HG03139 (cell line): ENCODE data around the gene PMEPA1.
"Not testable (repeated sequence)": the region's sequence is repeated elsewhere in the genome, so short reads cannot be mapped to it uniquely, and the experiment has no call there.

Source experiments
- ATAC-seq: cut with Tn5 transposase; IDR thresholded peaks from one replicate; pipeline ENCODE4 v1.9.1; 2021; ENCODE audit not compliant: unreplicated experiment

PMEPA1 gene

DNA sequence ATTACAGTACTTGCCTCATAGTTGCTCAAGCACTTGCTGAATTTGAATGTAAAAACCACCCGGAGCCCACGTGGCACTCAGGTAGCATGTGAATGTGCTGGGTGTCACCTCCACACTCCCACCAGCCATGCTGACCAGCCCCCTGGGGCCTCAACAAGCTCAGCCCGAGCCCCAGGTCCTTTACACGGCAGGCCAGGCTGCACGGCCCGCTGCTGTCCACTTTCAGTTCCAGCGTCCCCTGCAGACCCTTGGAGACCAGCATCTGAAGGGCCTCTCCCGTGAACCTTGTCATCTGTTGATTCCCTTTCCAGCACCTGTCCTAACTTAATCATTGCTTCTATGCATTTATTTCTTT, 56.3 kb downstream of the PMEPA1 start:
- no peak for ATAC-seq

- ATAC-seq: no peak
Observed at GRCh38 chr20:57652606-57653545, 56.9 kb downstream of the PMEPA1 start.

DNA sequence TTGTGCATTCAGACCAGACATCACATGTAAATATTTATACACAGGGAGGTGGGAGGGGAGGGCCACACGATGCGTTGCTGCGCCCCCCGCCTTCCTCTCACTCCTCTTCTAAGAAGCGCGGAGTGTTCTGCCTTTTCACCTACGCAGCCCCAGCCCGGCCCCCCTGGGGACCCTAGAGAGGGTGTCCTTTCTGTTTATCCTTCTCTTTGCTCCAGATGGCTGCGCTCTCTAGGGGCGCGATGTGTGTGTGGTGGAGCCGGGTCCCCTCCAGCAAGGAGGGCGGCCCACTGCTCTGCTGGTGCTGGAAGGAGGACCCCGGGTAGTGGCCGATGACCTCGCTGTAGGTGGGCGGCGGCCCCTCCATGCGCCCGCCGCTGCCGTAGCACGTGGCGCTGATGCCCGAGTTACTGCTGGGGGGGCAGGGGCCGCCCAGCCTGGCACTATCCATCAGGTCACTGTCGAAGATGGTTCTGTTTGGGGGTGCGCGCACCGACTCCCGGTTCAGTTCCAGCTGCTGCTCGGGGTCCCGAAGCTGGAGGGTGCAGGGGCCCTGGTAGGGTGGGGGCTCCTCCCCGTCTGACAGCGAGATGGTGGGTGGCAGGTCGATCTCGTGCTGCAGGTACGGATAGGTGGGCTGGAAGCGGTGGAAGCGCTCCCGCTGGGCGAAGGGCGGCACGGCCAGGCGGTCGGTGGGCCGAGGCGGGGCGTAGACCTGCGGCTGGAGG, 57.8 kb downstream of the PMEPA1 start:
- no peak for ATAC-seq

DNA sequence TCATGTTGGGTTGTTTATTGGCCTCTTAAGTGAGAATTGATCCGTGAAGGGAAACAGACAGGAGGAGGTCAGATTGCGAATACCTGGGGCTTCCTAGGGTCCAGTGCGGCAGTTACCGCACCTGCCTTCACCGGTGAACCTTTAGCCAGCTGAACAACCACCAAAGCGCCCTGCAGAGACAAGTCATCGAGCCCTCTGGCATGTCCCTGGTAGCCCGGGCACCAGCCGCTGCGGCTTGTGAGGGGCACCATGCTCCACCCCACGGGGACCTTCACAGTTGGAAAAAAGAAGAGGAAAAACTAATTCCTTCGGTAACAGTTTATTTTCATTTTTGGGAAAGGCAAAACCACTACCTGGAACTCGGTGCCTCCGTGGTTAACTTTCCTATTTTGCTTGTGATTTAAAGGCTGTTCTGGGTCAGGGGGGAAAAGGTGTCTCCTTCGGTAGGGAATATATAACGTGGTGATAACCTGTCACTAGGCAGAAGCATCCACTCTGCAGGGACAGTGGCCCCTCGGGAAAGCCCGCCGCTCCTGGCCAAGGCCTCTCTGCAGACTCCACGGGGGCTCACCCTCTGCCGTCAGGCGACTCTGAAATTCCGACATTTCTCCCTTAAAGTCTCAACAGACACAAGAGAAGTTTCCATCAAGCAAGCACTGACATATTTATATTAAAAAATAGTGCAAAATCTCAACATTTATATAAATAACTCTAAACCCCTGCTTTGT, 58.9 kb downstream of the PMEPA1 start:
- ATAC-seq: no peak

DNA sequence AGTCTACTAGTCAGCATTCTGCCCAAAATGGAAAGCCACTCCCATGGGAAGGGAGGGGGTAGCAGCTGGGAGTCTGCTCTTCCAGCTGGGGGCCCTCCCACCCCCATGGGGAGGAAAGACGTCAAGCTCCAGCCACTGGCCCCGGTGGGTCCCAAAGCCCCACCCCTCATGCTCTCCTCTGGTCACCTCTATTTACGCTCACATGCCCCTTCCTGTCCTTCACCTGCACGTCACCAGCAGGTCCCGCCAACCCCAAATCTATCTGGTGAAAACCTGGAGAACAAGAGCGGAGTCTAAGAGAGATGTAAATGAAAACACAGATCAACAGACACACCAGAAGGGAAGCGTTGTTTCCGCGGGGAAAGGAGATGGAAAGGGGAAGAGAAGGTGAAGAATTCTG, 59.5 kb downstream of the PMEPA1 start:
- ATAC-seq: no peak

- no peak for ATAC-seq
Observed at GRCh38 chr20:57649617-57650015, 60.2 kb downstream of the PMEPA1 start.

DNA sequence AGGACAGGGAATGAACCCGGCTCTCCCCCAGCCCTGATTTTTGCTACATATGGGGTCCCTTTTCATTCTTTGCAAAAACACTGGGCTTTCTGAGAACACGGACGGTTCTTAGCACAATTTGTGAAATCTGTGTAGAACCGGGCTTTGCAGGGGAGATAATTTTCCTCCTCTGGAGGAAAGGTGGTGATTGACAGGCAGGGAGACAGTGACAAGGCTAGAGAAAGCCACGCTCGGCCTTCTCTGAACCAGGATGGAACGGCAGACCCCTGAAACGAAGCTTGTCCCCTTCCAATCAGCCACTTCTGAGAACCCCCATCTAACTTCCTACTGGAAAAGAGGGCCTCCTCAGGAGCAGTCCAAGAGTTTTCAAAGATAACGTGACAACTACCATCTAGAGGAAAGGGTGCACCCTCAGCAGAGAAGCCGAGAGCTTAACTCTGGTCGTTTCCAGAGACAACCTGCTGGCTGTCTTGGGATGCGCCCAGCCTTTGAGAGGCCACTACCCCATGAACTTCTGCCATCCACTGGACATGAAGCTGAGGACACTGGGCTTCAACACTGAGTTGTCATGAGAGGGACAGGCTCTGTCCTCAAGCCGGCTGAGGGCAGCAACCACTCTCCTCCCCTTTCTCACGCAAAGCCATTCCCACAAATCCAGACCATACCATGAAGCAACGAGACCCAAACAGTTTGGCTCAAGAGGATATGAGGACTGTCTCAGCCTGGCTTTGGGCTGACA, 60.8 kb downstream of the PMEPA1 start:
- no peak for ATAC-seq

GRCh38 chr20:57647933-57648785, 61.7 kb downstream of the PMEPA1 start:
- ATAC-seq: no peak

GRCh38 chr20:57647006-57647932, 62.5 kb downstream of the PMEPA1 start:
- ATAC-seq: no peak

GRCh38 chr20:57638895-57639236, 70.9 kb downstream of the PMEPA1 start:
- ATAC-seq: no peak

DNA sequence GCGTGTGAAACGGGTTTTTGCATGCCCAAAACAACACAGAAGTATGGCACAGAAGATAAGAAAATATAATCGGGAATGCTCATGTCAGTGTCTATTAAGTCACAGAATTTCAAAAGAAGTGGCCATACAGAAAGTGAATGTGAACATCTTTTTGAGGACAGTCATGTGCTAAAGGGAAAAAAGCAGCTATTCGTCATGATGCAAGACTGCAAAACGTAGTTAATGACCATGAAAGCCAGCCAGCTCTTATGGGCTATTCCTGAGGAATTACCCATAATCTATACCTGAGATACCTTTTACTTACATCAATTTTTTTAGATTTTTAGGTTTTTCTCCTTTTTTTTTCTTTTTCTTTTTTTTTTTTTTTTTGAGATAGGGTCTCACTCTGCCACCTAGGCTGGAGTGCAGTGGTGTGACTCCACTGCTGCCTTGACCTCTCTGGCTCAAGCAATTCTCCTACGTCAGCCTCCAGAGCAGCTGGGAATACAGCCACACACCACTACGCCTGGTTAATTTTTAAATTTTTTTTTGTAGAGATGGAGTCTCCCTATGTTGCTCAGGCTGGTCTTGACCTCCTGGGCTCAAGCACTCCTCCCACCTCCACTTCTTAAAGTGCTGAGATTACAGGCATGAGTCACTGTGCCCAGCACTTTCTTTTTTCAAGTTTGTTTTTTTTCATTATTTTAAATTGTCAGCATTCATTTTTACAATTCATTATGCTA, 71.5 kb downstream of the PMEPA1 start:
- no peak for ATAC-seq

GRCh38 chr20:57633945-57634491, 75.8 kb downstream of the PMEPA1 start:
- ATAC-seq: no peak

GRCh38 chr20:57632286-57632685, 77.5 kb downstream of the PMEPA1 start:
- ATAC-seq: no peak

DNA sequence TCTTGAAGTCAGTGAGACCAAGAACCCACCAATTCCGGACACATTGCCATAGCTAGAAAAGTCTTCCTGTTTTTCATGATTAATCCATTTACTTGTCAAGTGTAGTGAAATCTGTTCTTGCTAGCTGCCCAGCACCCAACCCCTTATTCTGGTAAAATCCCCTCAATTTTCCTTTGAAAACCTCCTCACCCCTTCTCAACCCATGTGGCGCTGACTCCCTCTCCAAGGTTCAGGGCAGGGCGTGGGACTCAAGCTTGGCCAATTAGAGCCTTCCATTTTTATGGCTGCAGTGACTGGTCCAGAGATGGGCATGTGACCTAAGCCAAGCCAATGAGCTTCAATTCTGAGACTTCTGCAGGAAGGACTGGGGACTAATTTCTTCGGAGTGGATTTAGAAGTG, 79.8 kb downstream of the PMEPA1 start:
- no peak for ATAC-seq

- ATAC-seq: not testable (repeated sequence)
Observed at GRCh38 chr20:57629491-57629901, 80.3 kb downstream of the PMEPA1 start.

GRCh38 chr20:57628962-57629308, 80.9 kb downstream of the PMEPA1 start:
- not testable (repeated sequence) for ATAC-seq

DNA sequence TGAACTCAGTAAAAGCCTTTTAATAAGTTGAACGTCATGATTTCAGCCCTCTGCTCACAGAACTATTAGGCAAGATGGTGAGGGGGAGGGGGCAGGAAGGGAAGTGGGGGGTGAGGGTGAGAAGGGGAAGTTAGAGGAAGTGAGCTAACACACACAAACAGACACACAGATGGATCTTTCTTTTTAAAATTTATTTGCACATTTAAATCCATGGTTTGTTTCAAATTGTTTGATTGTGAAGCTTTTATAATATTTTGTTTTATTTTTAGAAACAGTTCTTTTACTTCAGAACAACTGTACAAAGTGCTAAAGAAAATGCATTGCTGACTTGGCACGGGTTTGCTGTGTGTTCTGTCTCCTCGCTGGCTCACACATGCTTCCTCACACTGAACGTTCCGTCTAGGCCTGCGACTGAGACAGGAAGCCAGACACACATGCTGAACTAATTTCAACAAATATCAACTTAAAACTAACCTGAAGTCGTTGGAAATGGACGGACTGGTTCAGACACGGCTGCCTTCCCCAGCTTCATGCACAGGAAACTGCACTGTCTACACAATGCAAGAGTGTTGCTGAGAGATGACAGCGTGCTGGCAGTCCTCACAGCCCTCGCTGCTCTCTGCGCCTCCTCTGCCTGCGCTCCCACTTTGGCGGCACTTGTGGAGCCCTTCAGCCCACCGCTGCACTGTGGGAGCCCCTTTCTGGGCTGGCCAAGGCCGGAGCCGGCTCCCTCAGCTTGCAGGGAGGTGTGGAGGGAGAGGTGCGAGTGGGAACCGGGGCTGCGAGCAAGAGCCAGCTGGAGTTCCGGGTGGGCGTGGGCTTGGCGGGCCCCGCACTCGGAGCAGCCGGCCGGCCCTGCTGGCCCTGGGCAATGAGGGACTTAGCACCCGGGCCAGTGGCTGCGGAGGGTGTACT, 81.5 kb downstream of the PMEPA1 start:
- ATAC-seq: no peak
